Mucosa of gallbladder (tissue), 1 donor: ENCODE data around the gene RBMS3. TPM values are rescaled to one million over a fixed set of nuclear protein-coding genes. Genes with fewer than 3 reads are reported as not detected.

ENCODE experiments used
- DNase-seq: peaks from one replicate; pipeline ENCODE4 v3.0.0-alpha.2; 2020; ENCODE audit warnings: low spot score
- total RNA-seq: library from RNA; stranded (reverse); gene quantifications from one replicate; pipeline ENCODE4 v1.2.1, GENCODE V29; 2021
- donor health status: DM: no; HTN: no; CAD: no.

The RBMS3 gene
- total RNA-seq, 1 donor from 2014 or later, result 49.6 TPM

- no peak for DNase-seq
Observed at GRCh38 chr3:29275309-29275708, 5.6 kb upstream of the RBMS3 start.

- DNase-seq, result no peak
Observed at GRCh38 chr3:29277249-29277648, 3.6 kb upstream of the RBMS3 start.

- no peak for DNase-seq
Observed at GRCh38 chr3:29279286-29279685, 1.6 kb upstream of the RBMS3 start.

GRCh38 chr3:29279806-29280205 lies 1.1 kb upstream of the RBMS3 start:
- DNase-seq, result no peak

- DNase-seq, result no peak
Observed at GRCh38 chr3:29281094-29281343, 148 bp downstream of the RBMS3 start.

GRCh38 chr3:29281344-29282241 lies 722 bp downstream of the RBMS3 start:
- DNase-seq, result peak; percentile 14

- DNase-seq, result no peak
Observed at GRCh38 chr3:29282427-29283230, 1.8 kb downstream of the RBMS3 start.

GRCh38 chr3:29283231-29284119 lies 2.6 kb downstream of the RBMS3 start:
- DNase-seq, result no peak

- no peak for DNase-seq
Observed at GRCh38 chr3:29284497-29284896, 3.6 kb downstream of the RBMS3 start.

GRCh38 chr3:29285471-29286071 lies 4.7 kb downstream of the RBMS3 start:
- no peak for DNase-seq

- DNase-seq, result no peak
Observed at GRCh38 chr3:29286478-29287240, 5.8 kb downstream of the RBMS3 start.

GRCh38 chr3:29290596-29290995 lies 9.7 kb downstream of the RBMS3 start:
- no peak for DNase-seq

- no peak for DNase-seq
Observed at GRCh38 chr3:29291260-29291981, 10.6 kb downstream of the RBMS3 start.

- no peak for DNase-seq
Observed at GRCh38 chr3:29291982-29292363, 11.1 kb downstream of the RBMS3 start.

GRCh38 chr3:29293421-29293820 lies 12.6 kb downstream of the RBMS3 start:
- DNase-seq, result no peak

- DNase-seq, result no peak
Observed at GRCh38 chr3:29297998-29298397, 17.1 kb downstream of the RBMS3 start.

GRCh38 chr3:29301332-29302019 lies 20.6 kb downstream of the RBMS3 start:
- DNase-seq, result no peak

GRCh38 chr3:29302619-29303018 lies 21.7 kb downstream of the RBMS3 start:
- DNase-seq, result no peak

- DNase-seq, result no peak
Observed at GRCh38 chr3:29307295-29307694, 26.4 kb downstream of the RBMS3 start.

GRCh38 chr3:29310865-29311264 lies 30.0 kb downstream of the RBMS3 start:
- no peak for DNase-seq
